Inflammatory macrophage treated with lipopolysaccharide for 4 hours (primary cell): ENCODE data around the gene TMEM132A.
"Not testable (repeated sequence)": the region's sequence is repeated elsewhere in the genome, so short reads cannot be mapped to it uniquely, and the experiment has no call there.

Experiments
- DNase-seq: peaks from one replicate; pipeline ENCODE4 v3.0.0-alpha.2; 2020

TMEM132A gene

GRCh38 chr11:60906132-60906972 is 17.9 kb upstream of the TMEM132A start, which contains the start of gene PRPF19:
Gene PRPF19, minus strand, starts transcription at chr11:60906585. Its CDS starts 203 bp downstream, at chr11:60906382.
- peak; percentile 98 for DNase-seq

DNA sequence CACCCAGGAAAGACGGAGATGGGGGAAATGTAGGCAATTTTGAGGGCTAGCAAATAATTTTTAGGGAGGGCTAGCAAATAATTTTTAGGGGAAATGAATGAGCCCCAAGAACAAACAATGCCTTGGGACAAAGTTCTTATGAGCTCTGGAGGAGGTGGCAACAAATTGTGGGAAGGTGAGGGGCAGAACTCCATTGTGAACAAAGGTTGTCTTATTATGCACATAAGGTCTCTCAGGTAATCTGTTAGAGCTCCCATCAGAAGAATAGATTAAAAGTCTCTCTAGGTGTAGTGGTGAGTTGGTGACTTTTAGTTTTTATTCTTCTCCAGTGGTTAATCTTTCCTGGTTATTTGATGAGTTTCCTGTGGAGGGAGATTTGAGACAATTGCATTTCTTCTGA is 15.5 kb upstream of the TMEM132A start:
- DNase-seq, result no peak

- DNase-seq, result not testable (repeated sequence)
Observed at GRCh38 chr11:60909680-60910280, 14.5 kb upstream of the TMEM132A start.

GRCh38 chr11:60910281-60910687 is 14.0 kb upstream of the TMEM132A start:
- DNase-seq, result peak; percentile 84

- peak; percentile 57 for DNase-seq
Observed at GRCh38 chr11:60910711-60911380, 13.4 kb upstream of the TMEM132A start.

GRCh38 chr11:60912223-60912850 is 11.9 kb upstream of the TMEM132A start:
- no peak for DNase-seq

- DNase-seq, result no peak
Observed at GRCh38 chr11:60912851-60913528, 11.3 kb upstream of the TMEM132A start.

- DNase-seq, result peak; percentile 83
Observed at GRCh38 chr11:60913793-60914632, 10.2 kb upstream of the TMEM132A start, which contains the start of gene TMEM109. Gene TMEM109, plus strand, starts transcription at chr11:60914158. Its CDS starts 5,536 bp downstream, at chr11:60919694.

GRCh38 chr11:60914633-60915247 is 9.5 kb upstream of the TMEM132A start:
- DNase-seq, result no peak

DNA sequence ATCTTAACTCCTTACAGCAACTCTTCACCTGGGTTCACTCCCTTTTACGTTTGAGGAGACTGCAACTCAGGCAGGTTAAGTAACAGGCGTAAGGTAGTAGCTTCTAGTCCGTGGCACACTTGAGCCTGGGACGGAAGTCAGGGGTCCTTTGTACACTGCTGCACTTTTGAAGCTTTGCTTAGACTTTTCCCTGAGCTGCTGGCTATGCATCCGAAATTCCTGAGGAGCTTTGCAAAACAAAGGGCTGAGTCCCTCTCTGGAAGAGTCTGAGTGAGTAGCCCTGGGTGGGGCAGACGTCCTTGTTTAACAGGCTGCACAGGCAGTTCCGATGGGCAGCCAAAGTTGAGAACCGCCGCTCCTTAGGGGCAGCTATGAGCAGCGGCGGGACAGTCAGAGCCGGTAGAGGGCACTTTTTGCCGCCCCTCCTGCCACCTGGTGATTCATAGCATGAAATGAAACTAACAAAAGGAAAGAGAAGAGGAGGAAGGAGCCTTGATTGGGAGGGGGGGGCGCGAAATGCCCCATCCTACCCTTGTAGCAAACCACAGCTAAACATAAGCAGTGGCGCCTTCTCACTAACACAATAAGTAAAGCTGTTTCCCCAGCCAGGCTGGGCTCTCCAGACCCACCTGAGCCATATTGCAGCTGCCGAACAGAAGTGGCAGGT is 8.9 kb upstream of the TMEM132A start:
- peak; percentile 68 for DNase-seq

DNA sequence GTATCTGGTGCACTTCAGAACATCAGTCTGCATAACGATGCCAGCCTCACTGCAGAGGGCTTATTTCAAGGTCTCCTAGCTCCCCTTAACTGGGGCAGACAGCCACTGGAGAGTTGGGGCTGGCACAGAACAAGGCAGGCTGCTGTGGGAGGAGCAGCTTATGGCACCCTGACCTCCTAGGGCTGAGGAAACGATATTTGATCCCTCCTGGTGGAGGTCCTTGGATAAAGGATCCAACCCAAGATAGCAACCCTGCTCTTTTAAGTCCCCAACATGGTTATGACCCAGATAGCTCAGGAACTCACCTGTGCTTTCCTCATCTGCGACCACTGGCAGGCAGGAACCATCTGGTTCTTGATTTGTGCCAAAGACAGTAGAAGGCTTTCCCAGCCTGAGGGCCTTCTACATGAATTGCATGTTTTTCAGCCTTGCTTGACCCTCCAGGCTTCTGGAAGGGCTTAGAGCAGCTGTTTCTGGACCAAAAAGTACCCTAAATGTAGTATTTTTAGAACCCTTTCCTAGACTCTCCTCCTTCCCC is 7.5 kb upstream of the TMEM132A start:
- no peak for DNase-seq

DNA sequence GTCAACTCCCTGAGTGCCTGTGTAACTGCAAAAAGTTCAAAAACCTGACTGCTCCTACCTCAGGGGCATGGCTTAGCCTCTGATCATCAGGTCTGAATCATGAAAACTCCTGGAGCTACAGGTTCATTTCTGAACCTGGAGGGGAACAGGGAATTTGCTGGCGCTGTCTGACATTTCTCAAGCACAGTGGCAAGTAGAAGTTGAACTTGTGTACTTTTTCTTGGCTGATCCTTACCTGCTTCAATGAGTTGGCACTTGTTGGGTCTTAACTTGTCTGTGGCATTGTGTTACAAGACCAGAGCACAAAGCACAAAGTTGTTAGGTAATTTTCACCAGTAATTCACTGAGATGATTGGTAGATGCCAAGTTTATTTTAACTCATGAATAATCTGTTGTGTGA is 7.0 kb upstream of the TMEM132A start:
- DNase-seq, result no peak

DNA sequence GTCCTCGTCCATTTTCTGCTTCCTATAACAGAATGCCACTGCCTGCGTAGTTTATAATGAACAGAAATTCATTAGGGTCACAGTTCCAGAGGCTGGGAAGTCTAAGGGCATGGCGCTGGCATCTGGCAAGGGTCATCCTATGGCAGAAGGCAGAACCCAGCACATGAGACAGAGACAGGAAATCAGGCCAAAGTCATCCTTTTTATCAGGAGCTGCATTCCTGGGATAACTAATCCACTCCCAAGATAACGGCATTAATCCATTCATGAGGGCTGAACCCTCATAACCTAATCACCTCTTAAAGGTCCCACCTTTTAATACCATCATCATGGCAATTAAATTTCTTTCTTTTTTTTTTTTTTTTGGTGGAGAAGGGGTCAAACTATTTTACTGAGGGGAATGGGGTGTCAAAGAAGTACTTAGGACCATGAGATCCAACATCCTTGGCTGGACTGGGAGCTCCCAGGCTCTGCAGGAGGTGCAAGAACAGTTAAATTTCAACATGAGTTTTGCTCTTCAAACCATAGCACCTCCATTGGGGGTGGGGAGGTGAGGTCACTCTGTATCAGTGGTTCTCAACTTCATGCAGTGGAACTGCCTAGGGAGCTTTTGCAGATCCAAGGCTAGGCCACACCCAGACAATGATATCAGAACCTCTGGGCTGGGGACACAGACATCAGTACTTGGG is 5.9 kb upstream of the TMEM132A start:
- no peak for DNase-seq

DNA sequence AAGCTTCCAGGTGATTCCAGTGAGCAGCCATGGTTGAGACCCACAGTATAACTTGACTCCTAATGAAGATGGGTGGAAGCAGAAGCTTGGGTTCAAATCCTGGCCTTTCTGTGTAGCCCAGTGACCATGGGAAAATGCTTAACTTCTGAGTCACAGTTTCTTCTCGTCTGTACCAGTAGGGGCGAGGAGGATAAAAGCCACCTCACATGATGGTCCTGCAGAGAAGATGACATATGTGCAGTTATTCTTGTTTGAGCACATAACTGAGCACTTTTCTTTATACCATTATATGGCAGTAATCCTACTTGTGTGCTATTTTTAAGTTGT is 5.4 kb upstream of the TMEM132A start:
- peak; percentile 47 for DNase-seq

DNA sequence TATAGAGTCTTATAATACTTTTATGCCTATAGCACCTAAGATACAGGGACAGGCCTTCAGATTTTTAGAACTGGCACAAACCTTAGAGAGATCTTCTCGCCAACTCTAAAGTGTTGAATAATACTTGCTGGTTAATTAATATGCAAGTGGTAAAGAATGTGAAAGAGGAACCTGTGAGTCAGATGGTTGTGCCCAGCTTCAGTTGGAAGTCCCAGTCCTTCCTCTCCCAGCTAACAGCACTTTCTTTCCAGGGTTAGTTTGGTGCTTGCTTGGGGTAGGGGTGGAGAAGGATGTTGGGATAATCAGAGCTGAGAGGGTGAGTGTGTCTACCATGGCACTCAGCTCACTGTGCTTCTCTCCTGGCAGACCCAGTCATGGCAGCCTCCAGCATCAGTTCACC is 4.9 kb upstream of the TMEM132A start:
- DNase-seq, result peak; percentile 81

GRCh38 chr11:60919956-60920355 is 4.3 kb upstream of the TMEM132A start:
- DNase-seq, result no peak

DNA sequence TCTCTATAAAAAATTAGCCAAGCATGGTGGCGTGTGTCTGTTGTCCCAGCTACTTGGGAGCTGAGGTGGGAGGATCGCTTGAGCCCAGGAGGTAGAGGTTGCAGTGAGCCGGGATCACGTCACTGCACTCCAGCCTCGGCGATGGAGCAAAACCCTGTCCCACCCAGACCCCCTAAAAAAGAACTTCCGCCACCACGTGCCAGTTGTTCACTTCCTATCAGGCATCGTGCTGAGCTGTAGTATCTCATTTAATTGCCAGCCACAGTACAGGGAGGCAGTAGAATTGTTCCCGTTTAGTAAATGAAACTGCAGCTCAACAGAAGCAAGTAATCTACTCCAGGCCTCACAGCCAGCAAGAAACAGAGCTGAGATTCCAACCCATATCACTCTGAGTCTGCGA is 3.0 kb upstream of the TMEM132A start:
- DNase-seq, result no peak

- no peak for DNase-seq
Observed at GRCh38 chr11:60921777-60922335, 2.4 kb upstream of the TMEM132A start.

DNA sequence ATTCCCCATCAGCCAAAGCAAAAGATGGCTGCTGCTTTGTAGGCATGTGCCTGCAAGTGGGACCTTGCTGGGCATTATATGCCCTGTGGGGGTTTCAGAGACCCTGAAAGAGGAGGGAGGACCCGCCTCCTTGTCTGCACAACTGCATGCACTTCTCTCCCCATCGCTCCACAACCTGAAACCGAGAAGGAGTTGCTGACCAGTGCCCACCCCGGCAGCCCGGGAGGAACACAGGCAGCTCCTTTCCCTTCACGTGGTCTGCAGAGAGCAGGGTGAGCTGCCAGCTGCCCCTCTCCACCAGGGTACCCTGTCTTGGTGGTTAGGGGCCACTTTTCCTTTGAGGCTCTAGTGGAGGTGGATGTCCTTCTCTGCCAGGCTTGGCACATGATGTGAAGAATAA is 1.4 kb upstream of the TMEM132A start:
- DNase-seq, result no peak
